CD4-positive, alpha-beta T cell treated with Interleukin-1 beta for 1 hour (primary cell): ENCODE results near the gene CLBA1.
A peak's percentile ranks its signal among the peaks of the same experiment; 100 is the strongest.
"Not testable (repeated sequence)": the region's sequence is repeated elsewhere in the genome, so short reads cannot be mapped to it uniquely, and the experiment has no call there.

Experiments used
- DNase-seq, 2 donors: peaks; one replicate each; pipeline ENCODE4 v3.0.0-alpha.2; 2020 to 2022

CLBA1 gene

DNA sequence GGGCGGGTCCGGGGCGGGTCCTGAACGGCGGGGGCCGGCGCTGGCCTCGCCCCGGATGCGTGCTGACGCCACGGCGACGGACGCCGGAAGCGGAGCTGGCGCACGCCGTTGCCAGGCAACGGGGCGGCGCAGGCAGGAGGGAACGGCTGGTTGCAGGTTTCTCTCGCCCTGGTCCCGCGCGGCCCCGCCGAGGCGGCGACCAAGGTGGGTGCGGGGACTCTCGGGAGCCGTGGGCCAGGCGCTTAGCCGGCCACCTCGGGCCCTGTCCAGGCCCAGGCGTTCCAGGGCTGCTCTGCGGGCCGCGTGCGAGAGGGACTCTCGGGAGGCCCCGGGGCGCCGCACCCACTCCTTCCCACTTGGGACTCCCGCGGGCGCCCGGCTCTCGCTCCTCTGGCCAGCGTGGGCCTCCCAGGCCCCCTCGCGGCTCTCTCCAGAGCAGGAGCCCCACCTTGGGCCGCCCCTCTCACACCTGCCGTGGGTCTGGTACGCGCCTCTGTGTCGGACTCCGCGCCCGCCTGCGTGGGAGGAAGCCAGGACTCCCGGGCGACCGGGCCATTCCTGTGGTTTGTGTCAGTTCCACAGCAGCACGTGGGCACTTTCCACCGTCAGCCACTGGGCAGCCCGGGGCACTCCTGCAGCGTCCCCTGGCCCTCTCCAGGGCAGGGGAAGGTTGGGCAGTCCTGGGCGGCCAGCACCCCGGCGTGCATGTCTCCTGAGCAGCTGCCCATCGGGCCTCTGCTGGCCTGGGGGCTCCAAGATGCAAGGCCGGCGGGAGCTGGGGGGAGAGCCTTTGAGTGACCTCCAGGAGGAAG lies at the start of gene CLBA1:
Gene CLBA1, plus strand, starts transcription at position 114 of the 812 bp plus-strand sequence. Its CDS starts 644 bp downstream, at position 758.
- peak; percentile 89 to 93 for DNase-seq

DNA sequence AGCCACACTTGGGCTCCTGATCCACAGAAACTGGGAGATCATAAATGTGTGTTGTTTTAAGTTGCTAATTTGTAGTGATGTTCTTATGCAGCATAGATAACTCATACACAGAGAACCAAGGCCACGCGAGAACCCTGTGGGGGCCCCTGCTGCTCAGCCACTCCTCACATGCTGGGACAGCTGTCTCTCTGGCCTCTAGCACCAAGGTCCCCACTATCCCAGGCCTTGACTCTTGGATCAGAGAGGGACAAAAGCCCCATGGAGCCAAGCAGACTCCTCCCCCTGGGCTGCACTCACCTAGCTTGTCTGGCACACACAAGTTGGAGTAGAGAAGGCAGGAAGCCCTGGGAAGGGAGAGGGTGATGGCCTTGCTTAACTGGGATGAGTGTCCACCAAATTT lies 49.6 kb upstream of the CLBA1 start:
- DNase-seq, result no peak

- no peak for DNase-seq
Observed at GRCh38 chr14:104936361-104937155, 49.0 kb upstream of the CLBA1 start.

- DNase-seq, result no peak
Observed at GRCh38 chr14:104937161-104937560, 48.4 kb upstream of the CLBA1 start.

DNA sequence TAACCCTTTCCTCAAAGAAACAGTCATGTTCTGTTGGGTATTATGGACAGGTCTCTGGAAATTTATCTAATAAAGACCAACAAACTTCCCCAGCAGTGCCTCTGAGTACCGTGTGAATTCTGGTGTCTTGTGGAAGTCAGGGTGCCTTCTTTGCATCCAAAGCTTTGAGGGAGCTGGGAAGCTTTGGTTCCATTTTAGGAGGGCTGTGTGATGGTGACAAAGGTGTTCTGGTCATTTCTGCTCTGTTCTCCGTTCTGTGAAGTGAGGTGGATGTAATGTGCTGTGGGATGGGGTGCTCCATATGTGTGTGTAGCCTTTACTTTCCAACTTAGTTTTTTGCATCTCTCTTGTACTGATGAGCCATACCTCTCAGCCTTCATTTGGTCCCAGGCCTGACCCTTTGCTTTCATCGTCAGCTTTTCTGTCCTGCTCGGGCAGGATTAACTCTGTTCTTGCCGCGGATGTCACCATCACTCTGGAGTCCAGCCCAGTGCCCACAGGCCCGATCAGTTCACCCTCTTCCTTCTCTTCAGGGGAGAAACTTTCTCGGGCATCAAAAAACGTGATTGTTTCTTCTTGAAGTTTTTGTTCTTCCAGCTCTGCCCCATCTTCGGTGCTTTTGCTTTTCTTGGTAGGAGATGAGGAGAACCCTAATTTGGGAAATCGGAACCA lies 47.8 kb upstream of the CLBA1 start:
- DNase-seq, result no peak

DNA sequence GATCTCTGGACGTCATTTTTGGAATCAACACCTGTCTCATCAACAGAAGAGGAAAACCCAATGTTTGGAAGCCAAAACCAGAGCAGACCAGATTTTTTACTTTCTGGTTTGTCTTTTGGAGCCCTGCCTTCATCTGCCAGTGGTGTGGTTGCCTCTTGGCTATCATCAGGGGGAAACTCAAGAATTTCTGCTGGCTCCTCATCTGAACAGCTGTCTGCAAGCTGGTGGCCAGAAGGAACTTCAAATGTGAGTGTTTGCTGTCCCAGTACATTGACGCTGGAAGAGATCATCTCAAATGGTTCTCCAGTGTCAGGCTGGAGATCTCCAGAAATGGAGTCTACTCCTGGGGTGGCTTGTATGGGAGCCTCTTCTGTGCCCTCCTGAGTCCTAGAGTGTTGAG lies 47.2 kb upstream of the CLBA1 start:
- no peak for DNase-seq

DNA sequence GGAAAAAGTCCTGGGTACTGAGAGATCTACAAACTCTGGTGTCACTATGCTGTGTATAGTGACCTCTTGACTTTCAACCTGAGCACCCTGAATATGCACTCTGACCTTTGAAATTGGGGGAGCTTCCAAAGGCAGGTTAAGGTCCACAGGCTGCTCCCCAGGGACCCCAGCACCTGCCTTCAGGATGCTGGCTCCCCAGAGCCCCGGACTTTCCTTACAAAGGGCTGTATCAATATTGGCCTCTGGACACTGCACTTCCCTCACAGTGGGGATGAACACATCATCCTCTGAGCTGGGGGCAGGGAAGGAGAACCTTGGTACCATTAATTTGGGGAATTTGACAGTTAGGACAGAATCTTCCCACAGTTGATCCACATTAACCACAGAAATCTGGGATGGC lies 46.6 kb upstream of the CLBA1 start:
- no peak for DNase-seq

DNA sequence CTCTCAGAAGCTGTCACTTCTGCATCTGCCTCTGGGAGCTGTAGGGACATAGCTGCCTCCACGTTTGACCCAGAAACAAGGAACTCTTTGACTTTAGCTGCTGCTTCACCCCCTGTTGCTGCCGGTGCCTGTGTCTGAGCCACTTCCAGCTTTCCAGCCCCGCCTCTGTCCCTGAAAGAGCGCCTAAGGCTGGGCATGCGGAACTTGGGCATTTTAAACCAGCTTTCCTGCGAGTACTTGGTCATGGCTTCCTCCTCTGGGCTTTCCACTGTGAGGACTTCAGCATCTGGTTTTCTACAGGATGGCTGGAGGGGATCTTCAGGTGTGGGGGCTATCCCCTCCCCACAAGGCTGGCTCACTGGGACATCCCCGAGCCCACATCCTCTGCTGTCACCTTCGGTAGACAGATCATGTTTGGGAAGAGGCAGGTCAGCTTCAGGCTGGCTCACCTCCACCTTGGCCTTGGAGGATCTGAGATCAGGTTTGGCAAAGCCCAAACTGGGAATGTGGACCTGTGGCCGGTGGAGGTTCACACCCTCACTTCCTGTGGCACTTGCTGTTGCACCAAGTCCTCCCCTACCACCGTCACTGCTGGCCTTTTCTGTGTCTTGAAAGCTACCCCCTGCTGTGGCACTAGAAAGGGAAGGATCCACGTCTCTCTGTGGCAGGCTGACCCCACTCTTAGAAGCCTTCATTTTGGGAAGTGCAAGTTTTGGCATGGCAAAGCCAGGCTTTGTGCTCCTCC lies 45.8 kb upstream of the CLBA1 start:
- no peak for DNase-seq

DNA sequence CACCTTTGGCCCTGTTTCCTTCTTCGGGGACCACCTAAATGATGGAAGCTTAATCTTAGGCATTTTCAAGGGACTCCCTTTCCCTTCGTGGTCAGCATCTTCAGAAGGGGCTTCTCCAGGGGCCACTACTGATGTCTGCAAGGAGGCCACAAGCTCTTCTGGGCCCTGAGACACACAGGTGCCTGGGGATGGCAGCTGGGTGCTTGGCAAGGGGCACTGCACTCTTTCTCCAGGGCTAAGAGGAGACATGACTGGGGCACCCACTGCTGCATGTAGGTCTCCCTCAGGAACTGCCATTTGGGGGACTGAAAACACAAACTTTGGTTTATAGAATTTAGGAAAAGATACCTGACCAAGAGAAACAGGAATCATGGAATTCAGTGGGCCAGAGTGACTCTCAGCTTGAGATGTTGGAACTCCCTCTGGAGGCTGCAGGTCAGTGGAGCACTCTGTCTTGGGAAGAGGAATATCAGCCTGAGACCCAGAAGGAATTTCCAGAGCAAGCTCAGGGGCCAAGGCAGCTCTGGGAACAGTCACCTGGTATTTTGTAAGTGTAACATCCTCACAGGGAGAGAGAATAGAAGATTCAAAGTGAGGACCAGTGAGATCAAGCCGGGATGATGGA lies 45.0 kb upstream of the CLBA1 start:
- no peak for DNase-seq

GRCh38 chr14:104941508-104942365 lies 43.9 kb upstream of the CLBA1 start:
- DNase-seq, result no peak

GRCh38 chr14:104942586-104942985 lies 43.0 kb upstream of the CLBA1 start:
- no peak for DNase-seq

- not testable (repeated sequence) for DNase-seq
Observed at GRCh38 chr14:104943216-104944015, 42.2 kb upstream of the CLBA1 start.

DNA sequence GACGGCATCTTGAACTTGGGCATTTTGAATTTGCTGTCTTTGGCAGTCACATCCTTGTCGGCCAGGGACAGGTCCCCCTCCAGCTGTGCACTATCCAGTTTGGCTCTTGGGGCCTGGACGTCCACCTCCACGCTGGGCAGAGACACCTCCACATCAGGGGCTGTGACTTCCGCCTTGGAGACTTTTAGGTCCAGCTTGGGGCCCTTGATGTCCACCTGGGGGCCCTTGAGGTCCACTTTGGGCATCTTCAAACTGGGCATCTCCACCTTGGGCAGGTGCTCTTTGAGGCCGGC lies 41.6 kb upstream of the CLBA1 start:
- DNase-seq, result not testable (repeated sequence)

- not testable (repeated sequence) for DNase-seq
Observed at GRCh38 chr14:104944436-104945205, 41.0 kb upstream of the CLBA1 start.

- not testable (repeated sequence) for DNase-seq
Observed at GRCh38 chr14:104945266-104945665, 40.3 kb upstream of the CLBA1 start.

GRCh38 chr14:104945986-104946965 lies 39.3 kb upstream of the CLBA1 start:
- not testable (repeated sequence) for DNase-seq

GRCh38 chr14:104947201-104947600 lies 38.4 kb upstream of the CLBA1 start:
- not testable (repeated sequence) for DNase-seq
